Central memory CD4-positive, alpha-beta T cell (primary cell): ENCODE data around the gene SFTA2.

Source experiments
- DNase-seq: peaks from one replicate; pipeline ENCODE4 v3.0.0; 2022

The SFTA2 gene

GRCh38 chr6:30889921-30890645 lies 41.9 kb downstream of the SFTA2 start:
- no peak for DNase-seq

GRCh38 chr6:30889496-30889885 lies 42.5 kb downstream of the SFTA2 start:
- DNase-seq: no peak

GRCh38 chr6:30888816-30889495 lies 43.0 kb downstream of the SFTA2 start:
- no peak for DNase-seq

- DNase-seq: no peak
These were observed 43.8 kb downstream of the SFTA2 start for GRCh38 chr6:30887901-30888815.

GRCh38 chr6:30886897-30887255 lies 45.1 kb downstream of the SFTA2 start:
- no peak for DNase-seq

GRCh38 chr6:30885999-30886896 lies 45.7 kb downstream of the SFTA2 start:
- no peak for DNase-seq

GRCh38 chr6:30885481-30885998 lies 46.4 kb downstream of the SFTA2 start:
- no peak for DNase-seq

GRCh38 chr6:30884521-30885480 lies 47.2 kb downstream of the SFTA2 start:
- no peak for DNase-seq

- DNase-seq: peak; percentile 24
These were observed 48.1 kb downstream of the SFTA2 start, which contains the start of gene DDR1 for GRCh38 chr6:30883685-30884520. Gene DDR1 (plus strand): TSS chr6:30884519. CDS start chr6:30888730, 4,211 bp downstream.

- no peak for DNase-seq
These were observed 48.9 kb downstream of the SFTA2 start for GRCh38 chr6:30882759-30883684.

GRCh38 chr6:30882204-30882758 lies 49.7 kb downstream of the SFTA2 start:
- no peak for DNase-seq

- no peak for DNase-seq
These were observed 50.4 kb downstream of the SFTA2 start for GRCh38 chr6:30881392-30882203.
